Stomach (tissue), 9 donors: ENCODE data around the gene FAM110D. TPM values are rescaled to one million over a fixed set of nuclear protein-coding genes. Genes with fewer than 3 reads are reported as not detected.

Source experiments
- DNase-seq, 2 donors: peaks; one replicate each; pipeline versions ENCODE4 v3.0.0 to v3.0.0-alpha.2; 2013 to 2019
- H3K27ac ChIP-seq, 5 donors: fragments of 200-600 bp in 4 of 5; sonication (generic) in 4 of 5; one replicate each; pipeline ENCODE4 v1.5.1; 2013 to 2019; ENCODE audit warnings: mild to moderate bottlenecking in 1 of 5, moderate library complexity in 1 of 5
- H3K27me3 ChIP-seq, 3 donors: fragments of 200-600 bp; sonication (generic); one replicate each; pipeline ENCODE4 v1.5.1; 2017 to 2019; ENCODE audit warnings: mixed run types in 1 of 3
- H3K36me3 ChIP-seq, 4 donors: fragments of 200-600 bp; sonication (generic); 1 replicate in 3 of 4; 2 replicates in 1 of 4; pipeline ENCODE4 v1.5.1; 2016 to 2019
- H3K4me1 ChIP-seq, 4 donors: fragments of 200-600 bp; sonication (generic); one replicate each; pipeline ENCODE4 v1.5.1; 2016 to 2019
- H3K4me3 ChIP-seq, 4 donors: fragments of 200-600 bp; sonication (generic) in 3 of 4; one replicate each; pipeline ENCODE4 v1.5.1; 2016 to 2019; ENCODE audit warnings: mild to moderate bottlenecking in 1 of 4
- H3K9me3 ChIP-seq, 4 donors: fragments of 200-600 bp; sonication (generic); one replicate each; pipeline ENCODE4 v1.5.1; 2016 to 2019
- CTCF ChIP-seq, 7 experiments: fragments of 450-650 bp in 4 of 7; fragments of 200-600 bp in 3 of 7; sonication (generic) in 3 of 7; IDR thresholded peaks; one replicate each; pipeline ENCODE4 v1.5.1; 2016 to 2019; ENCODE audit warnings: antibody characterized with exemption in 7 of 7, control low read depth in 2 of 7, mild to moderate bottlenecking in 1 of 7
- EP300 ChIP-seq: sonication (generic); formaldehyde crosslinking; IDR thresholded peaks from one replicate; pipeline ENCODE4 v1.6.1; 2017; ENCODE audit warnings: antibody characterized with exemption
- POLR2A ChIP-seq, 4 donors: fragments of 450-650 bp; IDR thresholded peaks; one replicate each; pipeline ENCODE4 v1.6.1; 2016; ENCODE audit warnings: antibody characterized with exemption in 4 of 4, control low read depth in 2 of 4, mild to moderate bottlenecking in 1 of 4, moderate library complexity in 1 of 4
- POLR2AphosphoS5 ChIP-seq, 3 donors: sonication (generic); formaldehyde crosslinking; IDR thresholded peaks; one replicate each; pipeline ENCODE4 v1.6.1; 2016; ENCODE audit warnings: antibody characterized with exemption in 3 of 3
- WGBS, 5 donors: extraction: QIAGEN DNeasy Blood & Tissue Kit in 3 of 5; methylation state at CpG; one replicate each; pipeline versions ENCODE4 v1.1.5 to v1.1.7; 2013 to 2018; 5-methylcytosine and 5-hydroxymethylcytosine counted together
- intact Hi-C: fragments of 100-400 bp; cut with DNase I; formaldehyde crosslinking; loops from one replicate; pipeline ENCODE4 v1.15.1; 2023; ENCODE audit warnings: low total_unique reads
- polyA plus RNA-seq, 3 donors: library from polyadenylated mRNA; stranded (reverse); fragments of 200-250 nt; gene quantifications; one replicate each; pipeline ENCODE4 v1.2.3, GENCODE V29; 2013
- total RNA-seq, 5 donors: library from RNA; depleted of rRNA; stranded (reverse); fragments of >200 nt; gene quantifications; one replicate each; pipeline versions ENCODE4 v1.1.0 to v1.2.3, GENCODE V29; 2014 to 2016
- donor health status: healthy with polysubstance abuse.
- donor health status: Bipolar disorder and iron deficiency.
- donor health status: healthy.

FAM110D gene
- total and polyA plus RNA-seq, 8 donors, result 1.00 to 15.6 (median 1.4) TPM; not detected in 3

GRCh38 chr1:26180010-26180506, 21.2 kb downstream of the FAM110D start:
- H3K27ac ChIP-seq, result no peak overlapping the region
- H3K36me3 ChIP-seq, result peaks cover 0 to 46% (median 43%) of the 10 kb centered on the region in 4 donors
- TF ChIP-seq POLR2A (IDR thresholded peaks at IDR 0.05) (no peak), POLR2AphosphoS5 (IDR thresholded peaks at IDR 0.05) (no peak), EP300 (no peak), CTCF (IDR thresholded peaks at IDR 0.05) (no peak)
- no peaks in the 10 kb centered on the region for H3K9me3 ChIP-seq
- no peaks in the 10 kb centered on the region for H3K27me3 ChIP-seq
- 83 to 88% (median 85%) methylated on average over 4 of the region's 4 CpGs for WGBS, 5 donors
- DNase-seq, result no peak
- no peak overlapping the region for H3K4me3 ChIP-seq
- intact Hi-C loops, result no loop called here
- H3K4me1 ChIP-seq, result peaks cover 0 to 9% (median 5%) of the 10 kb centered on the region in 4 donors

- no peaks in the 10 kb centered on the region for H3K27me3 ChIP-seq
- TF ChIP-seq POLR2A (IDR thresholded peaks at IDR 0.05), result no peak
- H3K36me3 ChIP-seq, result peaks cover 0 to 60% (median 56%) of the 10 kb centered on the region in 4 donors
- no peak overlapping the region for H3K27ac ChIP-seq
- peaks cover 0 to 9% (median 5%) of the 10 kb centered on the region in 4 donors for H3K4me1 ChIP-seq
- no peaks in the 10 kb centered on the region for H3K9me3 ChIP-seq
- intact Hi-C loops, result no loop called here
- WGBS, 5 donors, result 76 to 82% (median 78%) methylated on average over 8 to 9 of the region's 9 CpGs
- no peak for DNase-seq
- H3K4me3 ChIP-seq, result no peak overlapping the region
Measured at GRCh38 chr1:26181586-26182382, 22.9 kb downstream of the FAM110D start.

- Histone ChIP-seq H3K27ac (no peak overlapping the region), H3K4me1 (peaks cover 0 to 9% (median 5%) of the 10 kb centered on the region in 4 donors), H3K27me3 (no peaks in the 10 kb centered on the region), H3K4me3 (no peak overlapping the region), H3K36me3 (peaks cover 0 to 65% (median 60%) of the 10 kb centered on the region in 4 donors), H3K9me3 (no peaks in the 10 kb centered on the region)
- intact Hi-C loops, result no loop called here
- no peak for TF ChIP-seq POLR2AphosphoS5 (IDR thresholded peaks at IDR 0.05)
- no peak for TF ChIP-seq POLR2A (IDR thresholded peaks at IDR 0.05)
- TF ChIP-seq CTCF (IDR thresholded peaks at IDR 0.05), result no peak
- TF ChIP-seq EP300, result no peak
- no peak for DNase-seq
- WGBS, 5 donors, result 70 to 87% (median 81%) methylated on average over 3 to 7 of the region's 7 CpGs
Measured at GRCh38 chr1:26182383-26182696, 23.5 kb downstream of the FAM110D start.

- no peak overlapping the region for H3K4me3 ChIP-seq
- no peak for DNase-seq
- WGBS, 5 donors, result 86 to 97% (median 94%) methylated on average over 7 of the region's 7 CpGs
- intact Hi-C loops, result no loop called here
- no peak overlapping the region for H3K27ac ChIP-seq
- H3K9me3 ChIP-seq, result no peaks in the 10 kb centered on the region
- no peaks in the 10 kb centered on the region for H3K27me3 ChIP-seq
- no peak for TF ChIP-seq EP300
- TF ChIP-seq POLR2A (IDR thresholded peaks at IDR 0.05), result no peak
- no peak for TF ChIP-seq CTCF (IDR thresholded peaks at IDR 0.05)
- no peak for TF ChIP-seq POLR2AphosphoS5 (IDR thresholded peaks at IDR 0.05)
- peaks cover 0 to 81% (median 76%) of the 10 kb centered on the region in 4 donors for H3K36me3 ChIP-seq
- H3K4me1 ChIP-seq, result peaks cover 0 to 3% (median 0%) of the 10 kb centered on the region in 4 donors
Measured at GRCh38 chr1:26184086-26184485, 25.2 kb downstream of the FAM110D start.

- Histone ChIP-seq H3K9me3 (no peaks in the 10 kb centered on the region), H3K4me3 (no peak overlapping the region), H3K27ac (no peak overlapping the region), H3K4me1 (no peaks in the 10 kb centered on the region), H3K27me3 (no peaks in the 10 kb centered on the region), H3K36me3 (peaks cover 0 to 86% (median 81%) of the 10 kb centered on the region in 4 donors)
- no peak for TF ChIP-seq EP300
- no peak for TF ChIP-seq POLR2A (IDR thresholded peaks at IDR 0.05)
- no peak for TF ChIP-seq POLR2AphosphoS5 (IDR thresholded peaks at IDR 0.05)
- TF ChIP-seq CTCF (IDR thresholded peaks at IDR 0.05), result no peak
- no peak for DNase-seq
- intact Hi-C loops, result no loop called here
- WGBS, 5 donors, result 92 to 98% (median 94%) methylated on average over 17 to 21 of the region's 21 CpGs
Measured at GRCh38 chr1:26184883-26185282, 26.0 kb downstream of the FAM110D start.
